ENCODE data around the gene SLC5A3.

DNA sequence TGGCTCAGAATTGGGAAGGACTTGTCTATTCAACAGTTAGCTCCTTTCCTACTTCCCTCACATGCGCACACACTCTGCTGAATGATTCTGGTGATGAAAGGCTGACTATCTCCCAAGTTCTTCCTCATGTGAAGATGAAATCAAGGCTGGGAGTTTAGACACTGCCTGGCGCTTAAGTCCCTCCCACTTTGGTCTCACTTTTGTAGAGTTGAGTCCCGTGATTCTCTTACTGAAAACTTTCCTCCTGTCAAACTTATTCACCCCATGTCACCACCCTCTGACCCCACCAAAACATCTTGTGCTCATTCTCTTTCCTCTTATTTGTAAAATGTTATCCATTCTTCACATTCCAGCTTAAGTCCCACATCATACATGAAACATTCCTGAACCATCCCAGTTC lies 8.4 kb upstream of the SLC5A3 start:
- TF ChIP-seq, protein P1, sequence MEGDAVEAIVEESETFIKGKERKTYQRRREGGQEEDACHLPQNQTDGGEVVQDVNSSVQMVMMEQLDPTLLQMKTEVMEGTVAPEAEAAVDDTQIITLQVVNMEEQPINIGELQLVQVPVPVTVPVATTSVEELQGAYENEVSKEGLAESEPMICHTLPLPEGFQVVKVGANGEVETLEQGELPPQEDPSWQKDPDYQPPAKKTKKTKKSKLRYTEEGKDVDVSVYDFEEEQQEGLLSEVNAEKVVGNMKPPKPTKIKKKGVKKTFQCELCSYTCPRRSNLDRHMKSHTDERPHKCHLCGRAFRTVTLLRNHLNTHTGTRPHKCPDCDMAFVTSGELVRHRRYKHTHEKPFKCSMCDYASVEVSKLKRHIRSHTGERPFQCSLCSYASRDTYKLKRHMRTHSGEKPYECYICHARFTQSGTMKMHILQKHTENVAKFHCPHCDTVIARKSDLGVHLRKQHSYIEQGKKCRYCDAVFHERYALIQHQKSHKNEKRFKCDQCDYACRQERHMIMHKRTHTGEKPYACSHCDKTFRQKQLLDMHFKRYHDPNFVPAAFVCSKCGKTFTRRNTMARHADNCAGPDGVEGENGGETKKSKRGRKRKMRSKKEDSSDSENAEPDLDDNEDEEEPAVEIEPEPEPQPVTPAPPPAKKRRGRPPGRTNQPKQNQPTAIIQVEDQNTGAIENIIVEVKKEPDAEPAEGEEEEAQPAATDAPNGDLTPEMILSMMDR (conservative IDR thresholded peaks at IDR 0.05) = no peak
- TF ChIP-seq ZFX (IDR thresholded peaks at IDR 0.05) = no peak
